BLaER1 treated with 17β-estradiol and CSF1 and Interleukin-3, amounts not matched to agents 10 nM and 100 nM (cell line): ENCODE measurements around the gene CABP7.
A peak's percentile ranks its signal among the peaks of the same experiment; 100 is the strongest.

Experiments used
- H3K27ac ChIP-seq, 11 experiments: shearing (Covaris generic); formaldehyde crosslinking; 2 replicates each; pipeline ENCODE4 v1.8.1; 2022
- H3K27me3 ChIP-seq, 11 experiments: shearing (Covaris generic); formaldehyde crosslinking; 2 replicates each; pipeline ENCODE4 v1.8.1; 2022
- H3K36me3 ChIP-seq, 11 experiments: shearing (Covaris generic); formaldehyde crosslinking; 2 replicates each; pipeline ENCODE4 v1.8.1; 2022
- H3K4me1 ChIP-seq, 10 experiments: shearing (Covaris generic); formaldehyde crosslinking; 2 replicates each; pipeline ENCODE4 v1.8.1; 2022
- H3K4me2 ChIP-seq, 11 experiments: shearing (Covaris generic); formaldehyde crosslinking; 2 replicates each; pipeline ENCODE4 v1.8.1; 2022
- H3K4me3 ChIP-seq, 10 experiments: shearing (Covaris generic); formaldehyde crosslinking; 2 replicates each; pipeline ENCODE4 v1.8.1; 2022
- H3K9ac ChIP-seq, 11 experiments: shearing (Covaris generic); formaldehyde crosslinking; 2 replicates each; pipeline ENCODE4 v1.8.1; 2022
- H3K9me3 ChIP-seq, 11 experiments: shearing (Covaris generic); formaldehyde crosslinking; replicated peaks in 1 of 11; 2 replicates each; pipeline ENCODE4 v1.8.1; 2022
- H4K20me1 ChIP-seq, 11 experiments: shearing (Covaris generic); formaldehyde crosslinking; 2 replicates each; pipeline ENCODE4 v1.8.1; 2022
- Cebpa-rat ChIP-seq, 11 experiments: shearing (Covaris generic); IDR thresholded peaks; 2 replicates each; pipeline ENCODE4 v1.8.1; 2022

CABP7 gene

GRCh38 chr22:29712119-29712518 lies 7.7 kb upstream of the CABP7 start:
- no peaks in the 10 kb centered on the region for H3K9me3 ChIP-seq

GRCh38 chr22:29713156-29713727 lies 6.6 kb upstream of the CABP7 start:
- Histone ChIP-seq H3K4me3 (no peak overlapping the region), H3K27me3 (peaks cover 17 to 46% (median 33%) of the 10 kb centered on the region in 11 experiments), H3K27ac (no peak overlapping the region), H3K4me1 (peaks cover 0 to 8% (median 0%) of the 10 kb centered on the region in 10 experiments; a peak in 4 of 20 replicates), H3K9me3 (no peaks in the 10 kb centered on the region), H4K20me1 (peaks cover 0 to 49% (median 4%) of the 10 kb centered on the region in 11 experiments; a peak in 12 of 22 replicates), H3K36me3 (no peaks in the 10 kb centered on the region), H3K4me2 (no peak overlapping the region), H3K9ac (no peak overlapping the region)
- no peak for TF ChIP-seq Cebpa-rat (IDR thresholded peaks at IDR 0.05)

More at GRCh38 chr22:29712119-29712518, 7.7 kb upstream of the CABP7 start:
- Histone ChIP-seq H3K27ac (no peak overlapping the region), H3K4me3 (no peak overlapping the region), H3K4me1 (peaks cover 0 to 14% (median 5%) of the 10 kb centered on the region in 10 experiments; a peak in 15 of 20 replicates), H4K20me1 (peaks cover 0 to 41% (median 0%) of the 10 kb centered on the region in 11 experiments; a peak in 8 of 22 replicates), H3K4me2 (no peak overlapping the region), H3K36me3 (no peaks in the 10 kb centered on the region), H3K9ac (no peak overlapping the region), H3K27me3 (peaks cover 6 to 35% (median 21%) of the 10 kb centered on the region in 11 experiments)
- no peak for TF ChIP-seq Cebpa-rat (IDR thresholded peaks at IDR 0.05)

DNA sequence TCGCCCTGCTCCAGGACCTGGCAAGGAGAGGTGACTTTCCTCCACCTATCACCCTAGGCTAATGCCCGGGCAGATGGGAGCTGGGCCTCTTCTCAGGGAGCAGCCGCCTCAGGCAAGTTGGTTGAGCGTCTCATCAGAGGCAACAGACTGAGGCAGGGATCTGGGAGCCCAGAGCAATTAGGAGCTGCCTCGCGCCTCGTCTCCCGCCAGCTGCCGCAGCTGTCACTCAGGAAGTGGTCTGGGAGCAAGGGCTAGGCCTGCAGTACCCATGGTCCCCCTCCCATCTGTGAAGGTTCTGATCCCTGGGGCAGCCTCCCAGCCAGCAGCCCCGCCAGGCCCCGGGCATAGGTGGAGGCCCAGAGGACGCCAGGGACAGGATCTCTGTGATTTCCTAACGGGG lies 4.6 kb upstream of the CABP7 start:
- H3K4me3 ChIP-seq = no peak overlapping the region
- peaks cover 37 to 66% (median 53%) of the 10 kb centered on the region in 11 experiments for H3K27me3 ChIP-seq
- H3K27ac ChIP-seq = no peak overlapping the region
- no peak for TF ChIP-seq Cebpa-rat (IDR thresholded peaks at IDR 0.05)
- no peak overlapping the region for H3K9ac ChIP-seq
- H3K9me3 ChIP-seq = no peaks in the 10 kb centered on the region
- peaks cover 0 to 12% (median 3%) of the 10 kb centered on the region in 10 experiments; a peak in 6 of 20 replicates for H3K4me1 ChIP-seq
- H3K4me2 ChIP-seq = peak overlapping the region in 4 of 11 experiments; percentile 12 to 24 (median 22); a peak in 6 of 22 replicates
- H3K36me3 ChIP-seq = no peaks in the 10 kb centered on the region
- H4K20me1 ChIP-seq = peaks cover 0 to 66% (median 16%) of the 10 kb centered on the region in 11 experiments; a peak in 13 of 22 replicates

- Histone ChIP-seq H3K27ac (no peak overlapping the region), H3K27me3 (peaks cover 42 to 71% (median 57%) of the 10 kb centered on the region in 11 experiments), H3K4me1 (peaks cover 0 to 14% (median 4%) of the 10 kb centered on the region in 10 experiments; a peak in 6 of 20 replicates), H3K36me3 (no peaks in the 10 kb centered on the region), H3K4me3 (no peak overlapping the region), H3K9me3 (no peaks in the 10 kb centered on the region), H4K20me1 (peaks cover 0 to 68% (median 16%) of the 10 kb centered on the region in 11 experiments; a peak in 13 of 22 replicates), H3K9ac (no peak overlapping the region), H3K4me2 (0 out of 22 replicates have a peak overlapping the region, but pooled peaks of 2 of the 11 experiments have one; percentile 12 to 21)
- no peak for TF ChIP-seq Cebpa-rat (IDR thresholded peaks at IDR 0.05)
These were observed 4.1 kb upstream of the CABP7 start for GRCh38 chr22:29715705-29716104.

DNA sequence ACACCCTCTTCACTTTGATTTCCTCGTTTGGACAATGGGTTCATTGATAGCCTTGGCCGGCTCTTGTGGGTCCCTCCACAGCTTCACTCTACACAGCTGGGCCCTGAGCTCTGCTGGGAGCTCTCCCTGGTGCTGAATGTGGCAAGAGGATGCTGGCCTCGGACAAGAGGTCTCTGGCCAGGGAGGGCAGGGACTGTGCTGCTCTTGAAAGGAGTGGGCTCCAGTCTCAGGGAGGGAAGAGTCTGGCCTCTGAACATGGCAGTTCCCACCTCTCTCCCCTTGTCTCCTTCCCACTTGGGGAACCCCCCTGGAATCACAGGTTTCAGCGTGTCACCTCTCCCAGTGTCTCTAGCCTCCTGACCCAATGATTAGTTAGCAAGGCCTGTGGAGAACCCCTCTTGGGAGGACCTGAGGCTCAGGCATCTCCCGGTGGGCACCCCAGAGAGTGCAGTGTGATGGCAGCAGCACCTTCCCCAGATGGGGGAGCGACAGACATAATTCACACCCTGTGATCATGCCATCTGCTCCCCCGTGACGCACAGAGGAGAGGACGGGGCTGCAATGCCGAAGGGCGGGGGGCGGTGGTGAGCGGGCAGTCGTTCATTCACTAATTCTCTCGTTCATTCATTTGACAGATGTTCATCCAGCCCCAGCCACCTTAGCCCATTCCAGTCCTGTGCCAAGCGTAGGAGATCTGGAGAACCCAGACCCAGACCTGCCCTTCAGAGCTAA lies 2.8 kb upstream of the CABP7 start:
- peaks cover 0 to 80% (median 23%) of the 10 kb centered on the region in 11 experiments; a peak in 13 of 22 replicates for H4K20me1 ChIP-seq
- no peak for TF ChIP-seq Cebpa-rat (IDR thresholded peaks at IDR 0.05)
- no peak overlapping the region for H3K9ac ChIP-seq
- H3K9me3 ChIP-seq = no peaks in the 10 kb centered on the region
- no peak overlapping the region for H3K4me2 ChIP-seq
- H3K4me1 ChIP-seq = peaks cover 0 to 16% (median 4%) of the 10 kb centered on the region in 10 experiments; a peak in 6 of 20 replicates
- no peaks in the 10 kb centered on the region for H3K36me3 ChIP-seq
- H3K4me3 ChIP-seq = no peak overlapping the region
- H3K27ac ChIP-seq = no peak overlapping the region
- H3K27me3 ChIP-seq = peaks cover 55 to 84% (median 70%) of the 10 kb centered on the region in 11 experiments

DNA sequence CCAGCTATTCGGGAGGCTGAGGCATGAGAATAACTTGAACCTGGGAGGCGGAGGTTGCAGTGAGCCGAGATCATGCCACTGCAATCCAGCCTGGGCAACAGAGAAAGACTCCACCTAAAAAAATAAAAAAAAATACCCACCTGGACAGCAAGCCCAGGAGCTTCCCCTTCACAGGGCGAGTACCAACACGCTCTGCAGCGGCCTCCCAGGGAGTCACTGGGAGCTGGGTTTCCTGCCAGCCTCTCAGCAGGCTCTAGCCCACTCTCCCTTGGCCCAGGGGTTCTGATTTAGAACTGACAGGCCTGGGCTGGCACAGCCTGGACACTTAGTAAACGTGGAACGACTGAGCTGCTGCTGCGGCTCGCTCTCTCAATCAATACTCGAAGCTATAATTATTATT lies 2.0 kb upstream of the CABP7 start:
- Histone ChIP-seq H3K4me1 (peaks cover 0 to 16% (median 4%) of the 10 kb centered on the region in 10 experiments; a peak in 6 of 20 replicates), H4K20me1 (peaks cover 0 to 88% (median 24%) of the 10 kb centered on the region in 11 experiments; a peak in 13 of 22 replicates), H3K4me3 (no peak overlapping the region), H3K27ac (no peak overlapping the region), H3K9me3 (no peaks in the 10 kb centered on the region), H3K36me3 (no peaks in the 10 kb centered on the region), H3K4me2 (no peak overlapping the region), H3K9ac (no peak overlapping the region), H3K27me3 (peaks cover 63 to 92% (median 78%) of the 10 kb centered on the region in 11 experiments)
- TF ChIP-seq Cebpa-rat (IDR thresholded peaks at IDR 0.05) = no peak

GRCh38 chr22:29718949-29719898 lies 579 bp upstream of the CABP7 start:
- Histone ChIP-seq H3K4me2 (no peak overlapping the region), H3K36me3 (no peaks in the 10 kb centered on the region), H3K4me3 (no peak overlapping the region; a peak in 1 of 20 replicates), H4K20me1 (peaks cover 0 to 94% (median 27%) of the 10 kb centered on the region in 11 experiments; a peak in 14 of 22 replicates), H3K27me3 (peaks cover 71 to 99% (median 92%) of the 10 kb centered on the region in 11 experiments), H3K27ac (no peak overlapping the region), H3K9me3 (no peaks in the 10 kb centered on the region), H3K4me1 (peaks cover 0 to 16% (median 4%) of the 10 kb centered on the region in 10 experiments; a peak in 6 of 20 replicates), H3K9ac (no peak overlapping the region)
- TF ChIP-seq Cebpa-rat (IDR thresholded peaks at IDR 0.05) = no peak

DNA sequence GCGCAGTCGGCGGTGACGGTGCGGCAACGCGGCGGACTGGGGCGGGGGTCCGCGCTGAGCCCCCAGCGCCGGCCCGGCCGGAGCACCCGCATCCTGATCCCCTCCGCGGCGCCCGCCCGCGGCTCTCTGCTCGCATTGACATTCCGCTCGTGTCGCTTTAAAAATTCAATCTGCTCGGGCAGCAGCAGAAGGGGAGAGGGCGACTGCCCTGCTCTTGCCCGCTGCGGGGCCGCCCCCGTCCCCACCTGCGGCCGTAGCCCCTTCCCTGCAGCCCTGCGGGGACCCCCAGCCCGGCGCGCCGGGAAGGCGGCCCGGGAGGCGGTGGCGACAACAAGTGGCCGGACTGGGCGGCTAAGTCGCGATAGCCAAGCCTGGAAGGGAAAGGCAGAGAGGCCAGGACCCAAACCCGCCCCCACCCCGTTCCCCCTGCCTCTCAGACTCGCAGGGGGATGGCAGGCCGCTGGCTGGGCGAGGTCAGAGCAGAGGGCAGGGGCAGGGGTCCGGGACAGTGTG lies 1.1 kb downstream of the CABP7 start:
- peaks cover 0 to 95% (median 31%) of the 10 kb centered on the region in 11 experiments; a peak in 14 of 22 replicates for H4K20me1 ChIP-seq
- no peaks in the 10 kb centered on the region for H3K9me3 ChIP-seq
- H3K27ac ChIP-seq = no peak overlapping the region
- H3K27me3 ChIP-seq = peaks cover 68 to 99% (median 92%) of the 10 kb centered on the region in 11 experiments
- H3K9ac ChIP-seq = no peak overlapping the region
- no peak for TF ChIP-seq Cebpa-rat (IDR thresholded peaks at IDR 0.05)
- H3K4me1 ChIP-seq = peaks cover 0 to 8% (median 4%) of the 10 kb centered on the region in 10 experiments; a peak in 4 of 20 replicates
- H3K36me3 ChIP-seq = no peaks in the 10 kb centered on the region
- H3K4me2 ChIP-seq = peak overlapping the region in 9 of 11 experiments; percentile 7 to 89 (median 38); a peak in 8 of 22 replicates
- H3K4me3 ChIP-seq = 0 out of 20 replicates have a peak overlapping the region, but pooled peaks of 1 of the 10 experiments have one; percentile 19
